Neural cell (in vitro differentiated cells): ENCODE measurements around the gene SLIRP. TPM values are rescaled to one million over a fixed set of nuclear protein-coding genes. Genes with fewer than 3 reads are reported as not detected.

ENCODE experiments used
- H2AFZ ChIP-seq: fragments of 200-600, 300-800 bp; sonication (generic), shearing (Covaris generic); 2 replicates; pipeline ENCODE4 v1.6.0; 2014; ENCODE audit warnings: low read depth, mild to moderate bottlenecking, antibody characterized with exemption, low read length, moderate library complexity
- H3F3A ChIP-seq: fragments of 200-600 bp; shearing (Covaris generic); 2 replicates; pipeline ENCODE4 v1.6.1; 2016; ENCODE audit warnings: mild to moderate bottlenecking, moderate library complexity, mixed read lengths, antibody characterized with exemption, low read length; ENCODE audit not compliant: insufficient read depth, poor library complexity, severe bottlenecking
- H3K27ac ChIP-seq: fragments of 200-600, 300-800 bp; sonication (generic), shearing (Covaris generic); 2 replicates; pipeline ENCODE4 v1.5.1; 2014; ENCODE audit warnings: mild to moderate bottlenecking, low read length, moderate library complexity
- H3K27me3 ChIP-seq: fragments of 300-800, 200-600 bp; sonication (generic), shearing (Covaris generic); 2 replicates; pipeline ENCODE4 v1.6.0; 2014; ENCODE audit warnings: mild to moderate bottlenecking, low read depth, low read length, moderate library complexity; ENCODE audit not compliant: insufficient read depth
- H3K36me3 ChIP-seq: fragments of 300-800, 200-600 bp; sonication (generic), shearing (Covaris generic); 2 replicates; pipeline ENCODE4 v1.5.1; 2014; ENCODE audit warnings: mild to moderate bottlenecking, antibody characterized with exemption, low read length, moderate library complexity; ENCODE audit not compliant: insufficient read depth
- H3K4me2 ChIP-seq: fragments of 300-800, 200-600 bp; sonication (generic), shearing (Covaris generic); 2 replicates; pipeline ENCODE4 v1.6.0; 2014; ENCODE audit warnings: mild to moderate bottlenecking, low read length
- H3K4me3 ChIP-seq: fragments of 300-800, 200-600 bp; sonication (generic), shearing (Covaris generic); 2 replicates; pipeline ENCODE4 v1.5.1; 2014; ENCODE audit warnings: mild to moderate bottlenecking, low read length, moderate library complexity
- H3K79me2 ChIP-seq: fragments of 200-600 bp; shearing (Covaris generic); replicated peaks from 2 replicates; pipeline ENCODE4 v1.6.0; 2014; ENCODE audit warnings: mild to moderate bottlenecking, low read length, moderate library complexity; ENCODE audit not compliant: insufficient read depth
- H3K9ac ChIP-seq: fragments of 300-800, 200-600 bp; sonication (generic), shearing (Covaris generic); 2 replicates; pipeline ENCODE4 v1.6.1; 2016; ENCODE audit warnings: mild to moderate bottlenecking, low read length, mixed read lengths
- H3K9me2 ChIP-seq: fragments of 200-600 bp; shearing (Covaris generic); 2 replicates; pipeline ENCODE4 v1.6.1; 2016; ENCODE audit warnings: mild to moderate bottlenecking, low read length, mixed read lengths; ENCODE audit not compliant: insufficient read depth
- H3K9me3 ChIP-seq: fragments of 200-600, 300-800 bp; sonication (generic), shearing (Covaris generic); 2 replicates; pipeline ENCODE4 v1.6.1; 2016; ENCODE audit warnings: mild to moderate bottlenecking, mixed run types, low read length, moderate library complexity, mixed read lengths
- H4K20me1 ChIP-seq: fragments of 200-600 bp; shearing (Covaris generic); 2 replicates; pipeline ENCODE4 v1.6.1; 2016; ENCODE audit warnings: mild to moderate bottlenecking, mixed run types; ENCODE audit not compliant: insufficient read depth
- CTCF ChIP-seq: fragments of 450-650 bp; IDR thresholded peaks from 2 replicates; pipeline ENCODE4 v1.5.1; 2014; ENCODE audit warnings: antibody characterized with exemption, mild to moderate bottlenecking, moderate library complexity; ENCODE audit not compliant: poor library complexity, severe bottlenecking
- EP300 ChIP-seq: fragments of 450-650 bp; conservative IDR thresholded peaks from 2 replicates; pipeline ENCODE4 v1.6.1; 2014; ENCODE audit warnings: antibody characterized with exemption, mild to moderate bottlenecking, moderate library complexity; ENCODE audit not compliant: poor library complexity, severe bottlenecking
- EZH2 ChIP-seq: fragments of 200-600, 300-800 bp; shearing (Covaris generic), sonication (generic); IDR thresholded peaks from 2 replicates; pipeline ENCODE4 v1.6.1; 2014; ENCODE audit warnings: antibody characterized with exemption, low read length, borderline replicate concordance, mild to moderate bottlenecking; ENCODE audit not compliant: insufficient read depth, poor library complexity, severe bottlenecking
- MXI1 ChIP-seq: fragments of 450-650 bp; conservative IDR thresholded peaks from 2 replicates; pipeline ENCODE4 v1.6.1; 2014; ENCODE audit warnings: antibody characterized with exemption, mild to moderate bottlenecking; ENCODE audit not compliant: poor library complexity, severe bottlenecking
- POLR2AphosphoS5 ChIP-seq: IDR thresholded peaks from 2 replicates; pipeline ENCODE4 v1.6.1; 2012
- RAD21 ChIP-seq: fragments of 450-650 bp; conservative IDR thresholded peaks from 2 replicates; pipeline ENCODE4 v1.6.1; 2014; ENCODE audit warnings: antibody characterized with exemption, mild to moderate bottlenecking, moderate library complexity
- SMC3 ChIP-seq: fragments of 450-650 bp; conservative IDR thresholded peaks from 2 replicates; pipeline ENCODE4 v1.6.1; 2014; ENCODE audit warnings: antibody characterized with exemption, mild to moderate bottlenecking, moderate library complexity; ENCODE audit not compliant: poor library complexity
- TAF1 ChIP-seq: IDR thresholded peaks from 2 replicates; pipeline ENCODE4 v1.6.1; 2012; ENCODE audit warnings: low read depth
- polyA plus RNA-seq: library from polyadenylated mRNA; depleted of rRNA; stranded (reverse); fragments of >200 nt; gene quantifications from 2 replicates; pipeline ENCODE4 v1.2.3, GENCODE V29; 2014
- TF ChIP-seq, protein P1 (sequence below): IDR thresholded peaks from 2 replicates; pipeline ENCODE4 v1.6.1; 2012; ENCODE audit warnings: borderline replicate concordance

SLIRP gene
- polyA plus RNA-seq, 1 donor from 2014 or later: 697 TPM

DNA sequence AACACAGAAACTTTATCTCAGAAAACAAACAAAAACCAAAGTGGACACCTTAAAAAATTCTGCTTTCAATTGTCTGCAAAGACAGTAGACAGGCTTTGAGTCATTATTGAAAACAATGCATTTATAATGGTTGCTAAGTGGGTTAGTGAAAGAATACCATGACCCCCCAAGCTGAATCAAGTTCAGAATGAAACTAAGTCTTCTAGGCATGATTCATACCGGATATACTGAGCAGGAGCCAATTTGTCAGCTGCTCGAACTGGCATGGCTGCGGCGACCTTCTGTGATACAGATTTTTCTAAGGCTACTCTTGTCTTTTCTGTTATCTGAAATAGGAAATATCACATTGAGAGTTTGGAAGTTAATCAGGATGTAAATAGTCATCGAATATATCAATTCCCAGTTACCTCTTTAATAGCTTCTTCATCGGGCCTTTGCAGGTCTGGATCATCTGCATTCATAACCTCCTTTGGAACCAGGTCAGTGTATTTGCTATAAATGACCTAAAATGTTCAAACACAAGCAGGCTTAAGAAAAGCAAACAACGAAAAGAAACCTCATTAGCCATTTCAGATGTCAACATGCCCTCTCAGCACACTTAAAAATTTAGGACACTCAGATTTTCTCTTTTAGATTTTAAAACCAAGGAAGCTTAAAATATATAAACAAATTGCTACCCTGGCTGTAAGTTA is 30.8 kb downstream of the SLIRP start:
- no peaks in the 10 kb centered on the region for H4K20me1 ChIP-seq
- H3K4me3 ChIP-seq: no peak overlapping the region
- no peak overlapping the region for H3K4me2 ChIP-seq
- no peaks in the 10 kb centered on the region for H3F3A ChIP-seq
- peaks cover 5% of the 10 kb centered on the region for H3K36me3 ChIP-seq
- H3K79me2 ChIP-seq: no peaks in the 10 kb centered on the region
- no peaks in the 10 kb centered on the region for H3K9me3 ChIP-seq
- no peak overlapping the region for H2AFZ ChIP-seq
- H3K9me2 ChIP-seq: no peaks in the 10 kb centered on the region
- no peak overlapping the region for H3K9ac ChIP-seq
- no peak overlapping the region for H3K27ac ChIP-seq
- no peaks in the 10 kb centered on the region for H3K27me3 ChIP-seq
- TF ChIP-seq TAF1 (no peak), EZH2 (no peak), EP300 (no peak)
- TF ChIP-seq, protein P1, sequence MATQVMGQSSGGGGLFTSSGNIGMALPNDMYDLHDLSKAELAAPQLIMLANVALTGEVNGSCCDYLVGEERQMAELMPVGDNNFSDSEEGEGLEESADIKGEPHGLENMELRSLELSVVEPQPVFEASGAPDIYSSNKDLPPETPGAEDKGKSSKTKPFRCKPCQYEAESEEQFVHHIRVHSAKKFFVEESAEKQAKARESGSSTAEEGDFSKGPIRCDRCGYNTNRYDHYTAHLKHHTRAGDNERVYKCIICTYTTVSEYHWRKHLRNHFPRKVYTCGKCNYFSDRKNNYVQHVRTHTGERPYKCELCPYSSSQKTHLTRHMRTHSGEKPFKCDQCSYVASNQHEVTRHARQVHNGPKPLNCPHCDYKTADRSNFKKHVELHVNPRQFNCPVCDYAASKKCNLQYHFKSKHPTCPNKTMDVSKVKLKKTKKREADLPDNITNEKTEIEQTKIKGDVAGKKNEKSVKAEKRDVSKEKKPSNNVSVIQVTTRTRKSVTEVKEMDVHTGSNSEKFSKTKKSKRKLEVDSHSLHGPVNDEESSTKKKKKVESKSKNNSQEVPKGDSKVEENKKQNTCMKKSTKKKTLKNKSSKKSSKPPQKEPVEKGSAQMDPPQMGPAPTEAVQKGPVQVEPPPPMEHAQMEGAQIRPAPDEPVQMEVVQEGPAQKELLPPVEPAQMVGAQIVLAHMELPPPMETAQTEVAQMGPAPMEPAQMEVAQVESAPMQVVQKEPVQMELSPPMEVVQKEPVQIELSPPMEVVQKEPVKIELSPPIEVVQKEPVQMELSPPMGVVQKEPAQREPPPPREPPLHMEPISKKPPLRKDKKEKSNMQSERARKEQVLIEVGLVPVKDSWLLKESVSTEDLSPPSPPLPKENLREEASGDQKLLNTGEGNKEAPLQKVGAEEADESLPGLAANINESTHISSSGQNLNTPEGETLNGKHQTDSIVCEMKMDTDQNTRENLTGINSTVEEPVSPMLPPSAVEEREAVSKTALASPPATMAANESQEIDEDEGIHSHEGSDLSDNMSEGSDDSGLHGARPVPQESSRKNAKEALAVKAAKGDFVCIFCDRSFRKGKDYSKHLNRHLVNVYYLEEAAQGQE: no peak

DNA sequence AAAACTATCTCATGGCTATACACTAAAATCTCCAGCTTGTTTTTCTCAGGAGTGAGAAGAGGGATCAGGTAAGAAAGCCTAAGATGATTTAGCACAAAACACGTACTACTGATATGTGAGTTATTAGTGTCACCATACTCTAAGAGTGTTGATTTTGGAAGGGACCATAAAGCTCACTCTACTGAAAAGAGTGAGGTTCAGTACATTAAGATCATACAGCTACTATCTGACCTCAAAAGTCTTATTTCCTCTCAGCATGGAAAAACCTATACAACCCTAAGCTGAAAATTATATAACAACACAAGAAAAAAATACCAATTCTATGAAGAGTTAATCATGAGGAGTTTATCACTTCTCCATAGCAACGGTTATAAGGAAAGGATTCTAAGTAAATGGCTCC is 33.5 kb downstream of the SLIRP start:
- Histone ChIP-seq H3K36me3 (peaks cover 7% of the 10 kb centered on the region), H3K4me2 (no peak overlapping the region), H3F3A (no peaks in the 10 kb centered on the region), H4K20me1 (no peaks in the 10 kb centered on the region), H3K79me2 (no peaks in the 10 kb centered on the region), H3K9ac (no peak overlapping the region), H2AFZ (no peak overlapping the region), H3K4me3 (no peak overlapping the region), H3K27ac (no peak overlapping the region), H3K9me3 (no peaks in the 10 kb centered on the region), H3K9me2 (no peaks in the 10 kb centered on the region), H3K27me3 (no peaks in the 10 kb centered on the region)
- TF ChIP-seq TAF1 (no peak), EZH2 (no peak), EP300 (no peak), CTCF (no peak), SMC3 (no peak), MXI1 (no peak), POLR2AphosphoS5 (no peak), RAD21 (no peak)
- TF ChIP-seq, protein P1: no peak
